Activated B cell treated with CpG ODN at 0.5 μM for 24 hours (primary cell): ENCODE data around the gene WFIKKN1. TPM values are rescaled to one million over a fixed set of nuclear protein-coding genes. Genes with fewer than 3 reads are reported as not detected.

Source experiments
- ATAC-seq: fragments of 200-7000 bp; cut with Tn5 transposase; one replicate; pipeline ENCODE4 v1.10.0; 2021; ENCODE audit warnings: low read depth, mild to moderate bottlenecking, moderate library complexity
- CTCF ChIA-PET: fragments of 350-600 bp; sonication (Branson Sonifier 250); formaldehyde crosslinking; loops from one replicate; lab custom pipeline; 2021; ENCODE audit warnings: antibody characterized with exemption; lab: Charles Lee
- POLR2A ChIA-PET: fragments of 350-600 bp; sonication (Branson Sonifier 250); formaldehyde crosslinking; loops from one replicate; lab custom pipeline; 2021; ENCODE audit warnings: antibody characterized with exemption; lab: Charles Lee
- DNase-seq: peaks from one replicate; pipeline ENCODE4 v3.0.0; 2022
- H3K27ac Mint-ChIP-seq: one replicate; pipeline ENCODE4 v1.8.0; 2020; ENCODE audit warnings: mixed read lengths
- H3K27me3 Mint-ChIP-seq: one replicate; pipeline ENCODE4 v1.8.0; 2021; ENCODE audit warnings: mixed read lengths
- H3K36me3 Mint-ChIP-seq: one replicate; pipeline ENCODE4 v1.8.0; 2021; ENCODE audit warnings: low read depth, mixed read lengths
- H3K4me1 Mint-ChIP-seq: one replicate; pipeline ENCODE4 v1.8.0; 2021; ENCODE audit warnings: mixed read lengths
- H3K4me3 Mint-ChIP-seq: one replicate; pipeline ENCODE4 v1.8.0; 2020; ENCODE audit warnings: mild to moderate bottlenecking, mixed read lengths
- H3K9me3 Mint-ChIP-seq: one replicate; pipeline ENCODE4 v1.8.0; 2020; ENCODE audit warnings: mixed read lengths
- CTCF ChIP-seq: fragments of 200-600 bp; IDR thresholded peaks from one replicate; pipeline ENCODE4 v1.8.0; 2022; ENCODE audit warnings: antibody characterized with exemption, mild to moderate bottlenecking
- intact Hi-C: fragments of 100-400 bp; cut with micrococcal nuclease; formaldehyde crosslinking; loops from one replicate; pipeline ENCODE4 v1.15.1; 2024
- total RNA-seq: library from RNA; stranded (reverse); gene quantifications from 2 replicates; pipeline ENCODE4 v1.2.3, GENCODE V29; 2022

The WFIKKN1 gene
- total RNA-seq, 1 donor from 2014 or later: 0.47 TPM

GRCh38 chr16:609316-609715 lies 21.5 kb upstream of the WFIKKN1 start:
- Mint-ChIP-seq H3K36me3 (peaks cover 9% of the 10 kb centered on the region), H3K4me1 (peaks cover 14% of the 10 kb centered on the region), H3K4me3 (no peak overlapping the region), H3K27me3 (no peaks in the 10 kb centered on the region), H3K27ac (no peak overlapping the region), H3K9me3 (peaks cover 3% of the 10 kb centered on the region)
- intact Hi-C loops: no loop called here
- no peak for ATAC-seq
- no peak for DNase-seq
- ChIA-PET CTCF (interaction anchor here (1.5 kb wide), 1 partner anchor 11 kb away, joined by 3 read pairs; no protein-coding TSS in a partner anchor), POLR2A (interaction anchor here (1.1 kb wide), 1 partner anchor 27 kb away, joined by 3 read pairs; the partner anchor contains the start of gene METTL26)
- no peak for TF ChIP-seq CTCF

GRCh38 chr16:609984-610383 lies 20.8 kb upstream of the WFIKKN1 start:
- H3K4me1 Mint-ChIP-seq: peaks cover 19% of the 10 kb centered on the region
- TF ChIP-seq CTCF: no peak
- H3K4me3 Mint-ChIP-seq: no peak overlapping the region
- ChIA-PET CTCF (interaction anchor here (1.0 to 1.5 kb wide), 2 partner anchors 11 to 31 kb away, joined by 3 read pairs; no protein-coding TSS in a partner anchor), POLR2A (interaction anchor here (0.8 to 1.1 kb wide), 2 partner anchors 26 to 31 kb away, joined by 3 read pairs; partner anchors contain the start of gene METTL26)
- no peak for DNase-seq
- ATAC-seq: no peak
- peaks cover 12% of the 10 kb centered on the region for H3K36me3 Mint-ChIP-seq
- peaks cover 3% of the 10 kb centered on the region for H3K9me3 Mint-ChIP-seq
- H3K27me3 Mint-ChIP-seq: no peaks in the 10 kb centered on the region
- H3K27ac Mint-ChIP-seq: no peak overlapping the region
- intact Hi-C loops: loop anchor here (2.0 kb wide), 1 partner anchor 31 kb away; no protein-coding TSS in a partner anchor

DNA sequence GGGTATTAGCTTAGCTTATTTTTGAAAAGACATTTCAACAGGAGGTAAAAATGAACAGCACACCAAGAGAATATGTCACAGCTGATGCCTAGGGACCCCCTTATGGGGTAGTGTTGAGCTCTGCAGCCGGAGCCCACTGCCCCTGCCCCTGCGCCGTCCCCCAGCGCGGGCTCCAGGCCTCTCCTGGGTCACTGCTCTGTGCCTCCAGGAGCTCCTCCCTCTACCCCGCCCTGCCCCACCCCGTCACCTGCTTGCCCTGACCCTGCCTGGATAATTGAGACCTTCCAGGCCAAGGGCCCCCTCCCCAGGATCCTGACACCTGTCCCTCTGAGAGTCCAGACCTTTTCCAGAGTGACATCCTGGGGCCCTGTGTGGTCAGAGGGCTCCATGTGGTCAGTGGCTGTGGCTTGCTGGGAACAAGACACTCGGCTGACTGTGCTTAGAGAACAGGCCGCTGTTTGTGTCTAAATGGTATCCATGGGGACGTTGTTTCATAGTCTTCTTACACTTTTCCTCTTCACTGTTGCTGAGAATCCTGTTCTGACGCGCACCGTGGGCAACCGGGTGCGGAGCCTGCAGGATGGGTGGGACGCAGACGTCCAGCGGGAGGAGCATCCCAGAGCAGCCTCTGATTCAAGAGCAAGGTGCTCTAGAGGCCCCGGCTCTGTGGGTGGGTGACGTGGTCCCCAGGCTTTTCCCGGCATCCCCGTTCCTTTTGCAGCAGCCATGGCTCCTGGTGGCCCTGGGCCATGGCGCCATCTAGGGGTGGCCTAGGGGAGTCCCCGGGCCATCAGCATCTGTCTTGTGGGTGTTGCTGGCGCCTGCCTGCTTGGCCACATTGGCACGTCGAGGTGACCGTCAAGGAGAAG lies 20.0 kb upstream of the WFIKKN1 start:
- DNase-seq: no peak
- ATAC-seq: peak; percentile 68
- intact Hi-C loops: loop anchor here (2.0 kb wide), 1 partner anchor 32 kb away; no protein-coding TSS in a partner anchor
- CTCF ChIA-PET: interaction anchor here (1.0 to 1.5 kb wide), 2 partner anchors 12 to 32 kb away, joined by 3 read pairs; no protein-coding TSS in a partner anchor
- POLR2A ChIA-PET: interaction anchor here (0.8 kb wide), 1 partner anchor 32 kb away, joined by 3 read pairs; no protein-coding TSS in a partner anchor
- TF ChIP-seq CTCF: no peak
- Mint-ChIP-seq H3K9me3 (peaks cover 3% of the 10 kb centered on the region), H3K4me1 (peaks cover 22% of the 10 kb centered on the region), H3K27me3 (no peaks in the 10 kb centered on the region), H3K4me3 (no peak overlapping the region), H3K36me3 (peaks cover 9% of the 10 kb centered on the region), H3K27ac (no peak overlapping the region)

GRCh38 chr16:615122-615521 lies 15.7 kb upstream of the WFIKKN1 start:
- ATAC-seq: no peak
- Mint-ChIP-seq H3K27ac (no peak overlapping the region), H3K4me3 (no peak overlapping the region), H3K9me3 (no peaks in the 10 kb centered on the region), H3K4me1 (peaks cover 13% of the 10 kb centered on the region), H3K27me3 (no peaks in the 10 kb centered on the region), H3K36me3 (peaks cover 8% of the 10 kb centered on the region)
- intact Hi-C loops: no loop called here
- POLR2A ChIA-PET: no interaction called here
- CTCF ChIA-PET: no interaction called here
- no peak for DNase-seq
- TF ChIP-seq CTCF: no peak
